Hematopoietic multipotent progenitor cell treated with erythropoietin and hydrocortisone succinate and interleukin-3 and kit ligand, for 6 days (in vitro differentiated cells): Measurements from ENCODE around the gene SELENOF.

Source experiments
- DNase-seq: peaks from one replicate; pipeline ENCODE4 v3.0.0-alpha.2; 2015

Gene SELENOF

DNA sequence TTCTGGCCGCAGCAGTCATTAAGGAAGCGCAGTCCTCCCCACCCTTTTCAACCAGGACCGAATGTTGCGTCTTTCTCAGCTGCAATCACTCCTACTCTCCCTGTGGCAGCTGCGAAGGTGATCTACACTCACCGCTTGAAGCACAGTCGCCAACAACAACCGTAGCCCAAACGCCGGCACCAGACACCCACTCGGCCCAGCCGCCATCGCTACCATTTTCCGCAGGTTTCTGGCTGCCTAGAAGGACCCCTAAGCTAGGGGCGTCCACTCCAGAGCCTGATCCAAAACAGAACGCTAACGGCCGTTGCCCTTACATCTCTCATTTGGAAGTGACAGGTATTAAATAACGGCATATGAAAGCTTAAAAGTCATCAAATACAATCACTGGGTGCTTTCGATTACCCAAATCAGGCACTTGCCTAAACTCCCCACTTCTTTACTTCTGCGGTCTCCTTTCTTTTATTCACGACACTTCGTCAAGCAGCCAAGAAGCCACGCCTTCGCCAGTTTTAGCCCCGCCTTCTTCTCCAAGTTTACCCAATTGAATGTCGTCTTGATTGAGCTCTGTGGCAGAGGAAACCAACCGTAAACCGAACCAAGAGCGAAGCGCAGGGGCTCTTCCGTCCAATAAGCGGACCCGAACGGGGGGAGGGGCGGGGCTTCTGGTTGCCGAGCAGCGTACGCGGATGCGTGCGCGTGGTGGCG is at the start of gene SELENOF:
TSS of gene SELENOF (minus strand) at position 231 of the 705 bp plus-strand sequence. CDS start at position 216, 15 bp downstream.
- DNase-seq = peak; percentile 100

DNA sequence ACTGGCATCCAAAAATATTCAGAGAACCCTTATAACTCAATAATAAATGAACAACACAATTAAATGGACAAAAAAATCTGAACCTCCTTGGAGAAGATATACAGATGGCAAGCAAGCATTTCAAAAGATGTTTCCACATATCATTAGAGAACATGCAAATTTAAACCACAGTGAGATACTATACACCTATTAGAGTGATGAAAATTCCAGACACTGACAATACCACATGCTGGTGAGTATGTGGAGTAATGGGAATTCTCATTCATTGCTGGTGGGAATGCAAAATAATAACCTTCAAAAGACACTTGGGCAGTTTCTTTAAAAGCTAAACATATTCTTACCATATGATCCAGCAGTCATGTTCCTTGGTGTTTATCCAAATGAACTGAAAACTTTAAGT is 46.6 kb upstream of the SELENOF start:
- DNase-seq = no peak

DNA sequence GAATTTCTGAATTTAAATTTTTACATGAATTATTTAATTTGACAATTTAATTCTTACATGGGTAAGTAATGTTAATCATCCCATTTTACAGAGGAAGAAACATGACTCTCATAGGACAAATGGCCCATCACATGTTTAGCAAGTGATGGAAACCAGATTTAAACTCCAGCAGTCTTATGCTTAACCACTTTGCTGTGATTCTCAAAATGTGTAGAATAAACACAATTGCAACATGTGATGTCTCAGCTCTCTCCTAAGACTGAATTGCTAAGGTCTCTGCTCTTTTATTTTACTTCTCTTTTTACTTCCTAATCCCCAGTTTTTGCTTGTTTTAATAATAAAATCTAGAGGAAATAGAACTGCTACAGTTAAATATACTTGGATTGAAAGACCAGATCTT is 43.3 kb upstream of the SELENOF start:
- DNase-seq = no peak

DNA sequence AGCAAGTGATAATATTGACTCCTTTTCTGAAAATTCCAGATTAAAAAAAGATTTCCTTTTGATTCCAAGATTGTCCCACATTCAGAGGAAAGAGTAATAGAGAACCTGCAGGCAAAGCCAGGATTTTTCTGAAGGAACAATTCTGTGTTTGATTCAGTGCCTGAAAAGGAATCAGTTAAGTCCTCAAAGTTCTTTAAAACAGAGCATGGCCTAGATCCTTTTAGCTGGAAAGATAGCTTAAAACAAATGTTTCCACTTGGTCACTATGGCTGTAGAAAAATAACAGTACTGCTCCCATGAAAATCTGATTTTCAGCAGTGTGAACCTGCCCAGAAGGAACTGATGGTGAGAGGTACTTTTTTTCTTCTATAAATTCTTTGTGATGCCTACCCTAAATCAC is 42.3 kb upstream of the SELENOF start:
- DNase-seq = no peak

DNA sequence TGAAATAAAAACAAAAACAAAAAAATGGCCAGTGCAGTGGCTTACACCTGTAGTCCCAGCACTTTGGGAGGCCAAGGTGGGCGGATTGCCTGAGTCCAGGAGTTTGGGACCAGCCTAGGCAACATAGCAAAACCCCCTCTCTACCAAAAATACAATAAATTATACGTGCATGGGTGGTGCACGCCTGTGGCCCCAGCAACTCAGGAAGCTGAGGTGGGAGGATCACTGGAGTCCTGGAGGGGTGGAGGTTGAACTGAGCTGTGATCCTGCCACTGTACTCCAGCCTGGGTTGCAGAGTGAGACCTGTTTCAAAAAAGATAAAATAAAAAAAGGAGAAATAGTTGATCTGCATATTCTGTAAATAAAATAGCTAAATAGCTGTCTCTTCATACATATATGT is 41.8 kb upstream of the SELENOF start:
- DNase-seq = no peak

DNA sequence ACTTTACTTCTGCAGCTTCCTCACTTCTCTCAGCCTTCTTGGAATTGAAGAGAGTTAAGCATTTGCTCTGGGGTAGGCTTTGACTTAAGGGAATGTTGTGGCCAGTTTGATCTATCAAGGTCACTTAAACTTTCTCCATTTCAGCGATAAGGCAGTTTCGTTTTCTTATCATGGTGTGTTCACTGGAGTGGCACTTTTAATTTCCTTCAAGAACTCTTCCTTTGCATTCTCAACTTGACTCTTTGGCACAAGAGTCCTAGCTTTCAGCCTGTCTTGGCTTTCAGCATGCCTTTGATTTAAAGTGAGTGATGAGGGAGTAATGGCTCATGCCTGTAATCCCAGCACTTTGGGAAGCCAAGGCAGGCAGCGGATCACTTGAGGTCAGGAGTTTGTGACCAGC is 39.2 kb upstream of the SELENOF start:
- DNase-seq = no peak

DNA sequence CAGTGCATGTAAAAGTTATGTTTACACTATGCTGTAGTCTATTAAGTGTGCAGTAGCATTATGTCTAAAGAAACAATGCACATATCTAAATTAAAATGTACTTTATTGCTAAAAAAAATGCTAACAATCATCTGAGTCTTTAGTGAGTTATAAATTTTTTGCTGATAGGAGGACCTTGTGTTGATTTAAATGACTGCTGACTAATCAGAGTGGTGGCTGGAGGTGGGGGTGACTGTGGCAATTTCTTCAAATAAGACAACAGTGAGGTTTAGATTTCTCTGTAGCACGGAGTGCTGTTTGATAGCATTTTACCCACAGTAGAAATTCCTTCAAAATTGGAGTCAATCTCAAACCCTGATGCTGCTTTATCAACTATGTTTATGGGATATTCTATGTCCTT is 37.5 kb upstream of the SELENOF start:
- DNase-seq = no peak

DNA sequence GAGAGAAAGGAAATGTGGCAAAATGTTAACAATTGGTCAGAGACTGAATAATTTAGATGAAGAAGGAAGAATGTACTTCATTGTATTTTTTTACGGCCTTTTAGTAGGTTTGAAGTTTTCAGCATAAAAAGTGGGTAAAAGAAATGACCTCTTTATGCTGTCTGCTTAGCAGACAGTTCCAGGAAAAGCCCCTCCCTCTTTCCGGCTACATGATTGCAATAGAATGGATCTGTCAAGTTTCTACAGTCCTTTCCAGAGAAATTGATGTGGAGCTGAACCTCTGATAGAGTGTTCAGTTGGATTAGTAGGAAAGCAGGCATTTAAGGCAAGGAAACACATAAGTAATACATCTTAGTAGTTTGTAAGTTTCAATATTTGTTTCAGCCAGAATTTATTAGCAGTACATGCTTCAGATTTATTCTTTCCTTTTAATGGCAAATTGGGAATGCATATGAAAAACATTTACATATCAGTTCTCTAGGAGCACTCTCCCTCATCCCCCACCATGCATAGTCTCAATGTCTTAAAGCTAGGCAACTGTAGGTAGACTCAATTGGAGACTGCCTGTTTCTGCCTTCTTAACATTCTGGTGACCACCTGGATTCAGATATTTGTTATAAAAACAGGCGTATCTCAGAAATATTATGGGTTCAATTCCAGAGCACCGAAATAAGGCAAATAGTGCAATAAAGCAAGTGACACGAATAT is 36.9 kb upstream of the SELENOF start:
- no peak for DNase-seq

DNA sequence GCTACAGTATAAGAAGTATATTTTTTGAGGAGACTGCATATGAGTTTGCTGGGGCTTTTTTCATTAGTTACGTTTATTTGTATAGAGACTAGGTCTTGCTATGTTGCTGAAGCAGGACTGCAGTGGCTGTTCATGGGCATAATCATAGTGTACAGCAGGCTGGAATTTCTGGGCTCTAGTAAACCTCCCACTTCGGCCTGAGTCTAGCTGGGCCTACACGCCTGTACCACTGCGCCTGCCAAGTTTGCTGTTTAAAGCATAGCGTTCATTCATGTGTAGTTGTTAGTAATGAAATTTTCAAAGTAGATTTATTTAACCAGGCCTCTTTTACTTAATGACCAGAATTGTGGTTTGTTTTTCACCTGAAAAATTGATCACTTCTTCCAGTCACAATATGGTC is 34.3 kb upstream of the SELENOF start:
- DNase-seq = no peak

DNA sequence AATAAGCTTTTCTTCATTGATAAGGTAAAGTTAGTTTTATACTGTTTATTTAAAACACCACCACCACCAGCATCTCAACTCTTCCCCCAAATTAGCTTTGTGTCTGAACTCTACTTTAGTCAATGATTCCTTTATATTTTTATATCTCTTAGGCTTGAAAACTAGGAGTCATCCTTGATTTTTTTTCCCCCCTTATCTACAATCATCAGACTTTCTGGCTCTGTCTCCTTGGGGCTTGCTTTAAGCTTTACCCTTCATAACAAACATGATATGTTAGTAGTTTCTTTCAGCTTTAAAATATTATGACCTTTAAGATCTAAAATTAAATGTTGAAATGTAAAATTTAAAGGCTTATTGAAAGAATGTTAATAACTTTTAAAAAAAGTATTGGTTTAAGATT is 28.8 kb upstream of the SELENOF start:
- DNase-seq = peak; percentile 25

DNA sequence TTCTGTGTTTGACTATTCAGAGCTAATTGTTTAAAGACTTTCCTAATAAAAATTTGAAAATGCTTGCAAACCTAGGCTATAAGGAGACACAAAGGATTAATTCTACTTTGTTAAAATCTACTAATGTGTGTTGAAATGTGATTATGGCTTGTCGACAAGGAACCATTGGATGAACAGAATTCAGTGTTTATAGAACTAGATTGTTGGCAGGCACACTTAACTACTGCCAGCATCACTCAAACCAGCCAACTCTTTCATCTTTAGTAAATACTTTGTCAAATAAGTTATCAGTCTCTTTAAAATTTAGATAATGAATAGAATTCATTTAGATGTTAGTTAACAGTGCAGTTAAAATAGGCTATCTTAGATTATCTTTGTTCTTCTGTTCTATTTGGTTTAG is 28.1 kb upstream of the SELENOF start:
- DNase-seq = no peak

DNA sequence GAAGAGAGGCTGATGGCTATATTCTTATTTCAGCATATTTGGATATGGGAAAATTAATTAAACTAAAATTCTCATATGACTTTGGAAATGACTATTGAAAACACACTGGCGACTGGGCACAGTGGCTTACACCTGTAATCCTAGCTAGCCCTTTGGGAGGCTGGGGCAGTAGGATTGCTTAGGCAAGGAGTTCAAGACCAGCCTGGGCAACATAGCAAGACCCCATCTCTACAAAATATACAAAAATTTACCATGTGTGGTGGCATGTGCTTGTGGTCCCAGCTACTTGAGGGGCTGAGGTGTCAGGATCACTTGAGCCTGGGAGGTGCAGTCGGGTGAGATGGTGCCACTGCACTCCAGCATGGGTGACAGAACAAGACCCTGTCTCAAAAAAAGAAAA is 26.7 kb upstream of the SELENOF start:
- DNase-seq = no peak

DNA sequence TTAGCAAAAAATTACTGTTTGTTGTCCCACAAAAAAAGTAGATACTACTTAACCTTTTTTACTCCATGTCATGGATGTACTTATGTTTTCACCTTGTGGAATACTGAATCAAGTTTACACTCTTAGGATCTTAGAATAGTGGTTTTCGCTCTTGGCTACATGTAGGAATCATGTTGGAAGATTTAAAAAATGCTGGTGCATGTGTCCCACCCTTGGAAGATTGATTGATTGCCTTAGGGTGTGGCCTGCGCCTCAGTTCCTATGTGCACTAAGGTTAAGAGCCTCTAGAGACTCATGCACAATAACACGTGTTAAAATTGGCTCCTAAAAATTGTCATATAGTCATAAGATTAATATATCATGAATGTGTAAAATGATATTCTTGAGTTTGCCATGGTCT is 25.5 kb upstream of the SELENOF start:
- DNase-seq = no peak

DNA sequence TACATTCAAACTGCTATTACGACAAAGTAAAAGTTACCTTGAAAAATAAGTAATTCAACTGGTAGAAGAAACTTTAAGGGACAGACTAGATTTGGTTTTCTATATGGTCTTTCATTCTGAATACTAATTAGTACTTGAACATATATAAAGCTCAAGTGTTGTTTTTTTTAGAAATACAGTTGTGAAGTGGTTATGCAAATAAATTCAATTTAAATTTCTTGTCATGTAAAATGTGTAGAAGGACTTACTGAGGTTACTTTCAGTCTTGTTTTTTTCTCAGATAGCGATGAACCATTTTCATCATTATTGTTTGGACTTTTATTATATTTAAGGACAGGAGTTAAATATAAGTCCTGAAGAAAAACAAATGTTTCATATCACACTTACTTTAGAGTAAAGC is 24.9 kb upstream of the SELENOF start:
- no peak for DNase-seq

DNA sequence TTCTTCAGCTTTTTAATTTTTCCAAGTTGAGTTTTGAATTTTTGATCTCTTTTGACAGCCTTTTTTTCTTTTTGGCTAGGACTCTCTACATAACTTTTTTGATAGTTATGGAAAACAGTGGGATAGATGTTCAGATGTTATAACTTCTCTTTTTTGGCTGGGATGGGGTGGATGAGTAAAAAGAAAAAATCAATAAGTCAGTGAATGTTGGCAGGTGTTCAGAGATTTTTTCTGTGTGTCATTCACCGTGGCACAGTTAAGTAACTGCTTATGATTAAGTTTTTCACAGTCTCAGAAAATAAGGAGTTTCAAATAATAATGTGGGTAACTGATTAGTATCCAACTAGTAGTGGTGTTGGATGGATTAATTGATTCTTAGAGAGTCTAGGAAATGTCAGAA is 24.5 kb upstream of the SELENOF start:
- DNase-seq = no peak

DNA sequence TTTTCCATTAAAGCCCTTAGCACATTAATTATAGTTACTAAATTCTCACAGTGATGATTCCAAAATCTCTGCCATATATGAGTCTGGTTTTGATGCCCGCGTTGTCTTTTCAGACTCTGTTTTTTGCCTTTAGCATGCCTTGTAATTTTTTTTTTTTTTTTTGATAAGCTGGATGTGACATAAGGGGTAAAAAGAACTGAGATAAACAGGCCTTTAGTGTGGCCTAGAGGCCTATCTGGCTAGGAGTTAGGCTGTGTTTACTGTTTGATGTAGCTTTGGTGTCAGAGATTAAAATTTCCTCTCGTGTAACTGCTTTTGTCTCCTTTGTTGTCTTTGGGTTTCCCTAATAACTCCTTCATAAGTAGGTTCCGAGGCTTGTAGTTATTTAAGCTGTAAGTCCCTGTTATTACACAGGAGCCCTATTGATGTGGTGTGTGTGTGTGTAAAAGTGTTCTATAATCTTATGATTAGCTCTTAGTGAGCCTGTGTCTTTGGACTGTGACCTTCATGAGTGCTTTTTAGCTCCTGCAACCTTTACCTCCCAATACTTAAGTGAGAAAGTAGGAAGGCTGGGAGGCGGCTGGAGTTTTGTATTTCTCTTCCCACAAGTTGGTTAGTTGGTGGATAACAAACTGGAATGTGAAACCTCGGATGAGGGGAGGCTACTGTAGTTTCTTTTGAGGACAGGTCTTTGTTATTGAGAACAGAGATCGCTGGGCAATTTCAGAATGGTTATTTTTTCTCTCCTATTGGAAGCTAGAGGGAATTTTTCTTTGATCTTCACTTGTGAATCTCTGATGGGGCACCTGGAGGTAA is 19.8 kb upstream of the SELENOF start:
- peak; percentile 71 for DNase-seq

DNA sequence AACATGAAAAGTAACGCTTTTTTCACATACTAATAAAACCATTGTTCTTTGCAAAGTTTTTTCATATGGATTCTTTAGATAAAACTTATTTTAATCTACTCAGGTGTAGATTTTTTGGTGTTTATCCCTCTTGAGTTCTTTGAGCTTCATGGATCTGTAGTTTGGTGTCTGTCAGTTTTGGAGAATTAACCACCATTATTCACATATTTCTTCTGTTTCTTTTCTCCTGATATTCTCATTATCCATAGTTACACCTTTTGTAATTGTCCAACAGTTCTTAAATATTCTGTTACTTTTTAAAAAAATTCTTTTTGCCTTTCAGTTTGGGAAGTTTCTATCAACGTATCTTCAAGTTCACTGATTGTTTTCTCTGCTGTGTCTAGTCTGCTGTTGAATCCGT is 19.1 kb upstream of the SELENOF start:
- no peak for DNase-seq

DNA sequence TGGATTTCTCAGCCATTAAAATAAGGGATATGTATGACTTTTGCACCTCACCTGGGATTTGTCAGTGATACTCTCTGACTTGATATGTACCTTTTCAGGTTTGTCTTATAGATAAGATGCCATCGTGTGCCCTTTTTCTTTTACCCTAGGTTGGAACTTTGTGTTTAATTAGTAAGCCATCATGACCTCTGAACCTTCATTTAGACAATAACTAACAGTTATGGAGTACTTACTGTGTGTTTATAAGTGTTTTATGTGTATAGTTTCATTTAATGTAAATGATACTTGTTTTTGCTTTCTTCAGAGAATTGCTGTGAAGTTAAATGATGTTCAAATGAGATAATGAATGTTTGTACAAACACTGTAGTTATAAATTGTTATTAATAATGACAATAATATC is 14.9 kb upstream of the SELENOF start:
- no peak for DNase-seq

DNA sequence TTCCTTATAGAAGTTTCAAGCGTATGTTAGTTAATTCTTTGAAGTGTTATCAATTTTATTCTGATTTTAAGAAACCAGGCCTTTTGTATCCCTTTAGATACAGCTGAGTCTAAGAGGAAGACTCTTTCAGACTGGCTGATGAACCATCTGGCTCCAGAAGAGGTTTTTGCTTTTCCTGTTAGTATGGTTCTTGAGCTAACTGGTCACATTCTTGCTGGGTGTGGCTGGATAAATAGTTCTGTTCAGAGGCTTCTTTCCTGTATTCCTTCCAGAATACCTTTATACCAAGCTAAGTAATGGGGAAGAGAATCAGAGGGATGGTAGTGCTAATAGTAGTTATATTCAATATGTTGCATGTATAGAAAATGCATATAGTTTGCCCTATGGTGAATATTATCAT is 13.0 kb upstream of the SELENOF start:
- no peak for DNase-seq

DNA sequence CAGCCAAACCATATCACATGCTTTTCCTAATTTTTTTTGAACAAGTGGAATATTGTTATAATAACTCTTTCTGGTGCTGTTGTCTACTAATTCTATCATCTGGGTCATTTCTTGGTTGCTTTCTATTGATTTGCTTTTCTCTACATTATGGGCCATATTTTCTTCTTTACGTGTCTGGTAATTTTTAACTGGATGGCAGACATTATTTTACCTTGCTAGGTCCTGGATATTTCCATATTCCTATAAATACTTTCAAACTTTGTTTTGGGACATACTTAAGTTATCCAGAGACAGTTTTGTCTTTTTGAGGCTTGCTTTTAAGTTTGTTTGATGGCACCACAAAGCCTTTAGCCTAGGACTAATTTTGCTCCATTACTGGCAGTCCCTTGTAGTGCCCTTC is 11.8 kb upstream of the SELENOF start:
- no peak for DNase-seq

DNA sequence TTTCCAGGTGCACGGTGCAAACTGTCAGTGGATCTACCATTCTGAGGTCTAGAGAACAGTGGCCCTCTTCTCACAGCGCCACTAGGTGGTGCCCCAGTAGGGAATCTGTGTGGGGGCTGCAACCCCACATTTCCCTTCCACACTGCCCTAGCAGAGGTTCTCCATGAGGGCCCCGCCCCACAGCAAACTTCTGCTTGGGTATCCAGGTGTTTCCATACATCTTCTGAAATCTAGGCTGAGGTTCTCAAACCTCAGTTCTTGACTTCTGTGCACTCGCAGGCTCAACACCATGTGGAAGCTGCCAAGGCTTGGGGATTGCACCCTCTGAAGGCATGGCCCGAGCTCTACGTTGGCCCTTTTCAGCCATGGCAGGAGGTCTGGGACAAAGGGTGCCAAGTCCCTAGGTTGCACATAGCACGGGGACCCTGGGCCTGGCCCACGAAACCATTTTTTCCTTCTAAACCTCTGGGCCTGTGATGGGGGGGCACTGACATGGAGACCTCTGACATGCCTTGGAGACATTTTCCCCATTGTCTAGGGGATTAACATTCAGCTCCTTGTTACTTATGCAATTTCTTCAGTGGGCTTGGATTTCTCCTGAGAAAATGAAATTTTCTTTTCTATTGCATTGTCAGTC is 10.5 kb upstream of the SELENOF start:
- no peak for DNase-seq

DNA sequence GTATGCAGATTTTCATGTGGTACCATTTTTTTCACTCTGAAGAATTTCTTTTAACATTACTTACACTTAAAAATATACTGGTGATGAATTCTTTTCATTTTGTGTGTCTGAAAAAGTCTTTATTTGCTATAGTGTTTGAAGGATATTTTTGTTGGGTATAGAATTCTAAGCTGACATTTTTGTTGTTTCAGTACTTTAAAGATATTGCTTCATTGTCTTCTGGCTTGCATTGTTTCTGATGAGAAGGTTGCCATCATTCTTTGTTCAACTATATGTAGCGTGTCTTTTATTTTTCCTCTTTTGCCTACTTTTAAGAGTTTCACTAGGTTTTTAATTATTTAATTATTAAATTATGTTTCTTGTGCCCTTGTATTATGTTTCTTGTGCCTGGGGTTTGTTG is 8.5 kb upstream of the SELENOF start:
- no peak for DNase-seq

DNA sequence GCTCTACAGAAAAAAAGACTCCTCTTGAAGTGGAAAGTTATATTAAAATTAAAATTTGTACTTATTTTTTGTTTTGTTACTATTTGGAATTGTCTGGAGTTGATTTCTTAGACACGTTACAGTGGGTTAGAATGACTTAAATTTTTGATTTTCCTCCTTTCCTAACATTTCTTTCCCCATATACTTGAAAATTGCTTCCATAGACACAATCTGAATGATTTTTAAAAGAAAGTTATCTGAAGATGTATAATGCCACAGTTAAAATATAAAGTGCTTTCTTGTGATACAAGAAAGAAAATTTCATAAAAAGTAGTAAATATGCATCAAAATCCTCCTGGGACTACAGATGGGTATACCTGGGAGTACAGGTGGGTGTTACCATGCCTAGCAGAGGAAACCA is 2.8 kb upstream of the SELENOF start:
- no peak for DNase-seq
